ENCODE data around the gene CSMD2. TPM values are rescaled to one million over a fixed set of nuclear protein-coding genes. Genes with fewer than 3 reads are reported as not detected.

CSMD2 gene
- total and polyA plus RNA-seq, 2 experiments from 2014 or later, result 5.3 to 16.6 TPM

DNA sequence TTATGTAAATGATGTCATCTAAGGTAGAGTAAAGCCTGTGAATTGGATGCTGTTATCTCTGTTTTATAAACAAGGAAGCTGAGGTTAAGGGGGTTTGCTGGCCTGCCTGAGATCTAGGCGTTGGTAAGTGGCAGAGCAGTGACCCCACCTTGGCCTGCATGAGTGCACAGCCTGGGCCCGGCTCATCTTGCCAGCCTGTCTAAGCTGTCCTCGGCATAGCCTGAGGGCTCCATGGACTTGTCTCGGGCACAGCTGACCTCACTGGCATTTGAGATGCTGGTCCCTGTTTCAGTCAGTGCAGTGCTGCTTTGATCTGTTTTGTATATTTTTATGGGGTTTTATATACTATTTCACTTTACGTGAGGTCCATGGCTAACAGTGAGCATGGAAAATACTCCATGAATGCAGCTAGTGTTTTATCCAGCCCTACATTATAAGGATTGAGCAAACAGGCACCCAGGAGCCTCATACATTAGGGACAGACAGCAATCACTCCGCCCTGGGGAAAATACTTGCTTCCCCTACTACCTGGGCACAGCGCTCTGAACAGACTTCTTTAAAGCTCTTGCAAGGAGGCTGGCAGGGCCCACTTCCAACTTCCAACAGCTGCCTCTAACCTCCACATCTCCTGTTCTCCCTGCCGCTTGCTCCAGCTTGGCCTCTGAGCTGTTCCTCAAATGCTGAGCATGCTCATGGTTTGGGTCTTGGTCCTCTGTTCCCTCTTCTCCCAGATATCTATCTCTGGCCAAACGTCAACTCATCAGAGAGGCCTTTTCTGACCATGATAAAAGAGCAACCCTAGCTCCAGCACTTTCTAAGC lies 451.8 kb downstream of the CSMD2 start:
- TF ChIP-seq STAT1 (IDR thresholded peaks at IDR 0.05; ENCODE audit: unreplicated experiment), result no peak
- TF ChIP-seq NANOG (IDR thresholded peaks at IDR 0.05; ENCODE audit: borderline replicate concordance), result no peak
- TF ChIP-seq, protein P1, sequence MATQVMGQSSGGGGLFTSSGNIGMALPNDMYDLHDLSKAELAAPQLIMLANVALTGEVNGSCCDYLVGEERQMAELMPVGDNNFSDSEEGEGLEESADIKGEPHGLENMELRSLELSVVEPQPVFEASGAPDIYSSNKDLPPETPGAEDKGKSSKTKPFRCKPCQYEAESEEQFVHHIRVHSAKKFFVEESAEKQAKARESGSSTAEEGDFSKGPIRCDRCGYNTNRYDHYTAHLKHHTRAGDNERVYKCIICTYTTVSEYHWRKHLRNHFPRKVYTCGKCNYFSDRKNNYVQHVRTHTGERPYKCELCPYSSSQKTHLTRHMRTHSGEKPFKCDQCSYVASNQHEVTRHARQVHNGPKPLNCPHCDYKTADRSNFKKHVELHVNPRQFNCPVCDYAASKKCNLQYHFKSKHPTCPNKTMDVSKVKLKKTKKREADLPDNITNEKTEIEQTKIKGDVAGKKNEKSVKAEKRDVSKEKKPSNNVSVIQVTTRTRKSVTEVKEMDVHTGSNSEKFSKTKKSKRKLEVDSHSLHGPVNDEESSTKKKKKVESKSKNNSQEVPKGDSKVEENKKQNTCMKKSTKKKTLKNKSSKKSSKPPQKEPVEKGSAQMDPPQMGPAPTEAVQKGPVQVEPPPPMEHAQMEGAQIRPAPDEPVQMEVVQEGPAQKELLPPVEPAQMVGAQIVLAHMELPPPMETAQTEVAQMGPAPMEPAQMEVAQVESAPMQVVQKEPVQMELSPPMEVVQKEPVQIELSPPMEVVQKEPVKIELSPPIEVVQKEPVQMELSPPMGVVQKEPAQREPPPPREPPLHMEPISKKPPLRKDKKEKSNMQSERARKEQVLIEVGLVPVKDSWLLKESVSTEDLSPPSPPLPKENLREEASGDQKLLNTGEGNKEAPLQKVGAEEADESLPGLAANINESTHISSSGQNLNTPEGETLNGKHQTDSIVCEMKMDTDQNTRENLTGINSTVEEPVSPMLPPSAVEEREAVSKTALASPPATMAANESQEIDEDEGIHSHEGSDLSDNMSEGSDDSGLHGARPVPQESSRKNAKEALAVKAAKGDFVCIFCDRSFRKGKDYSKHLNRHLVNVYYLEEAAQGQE (IDR thresholded peaks at IDR 0.05; ENCODE audit: unreplicated experiment), result no peak
- TF ChIP-seq EZH2 (IDR thresholded peaks at IDR 0.05; ENCODE audit: low read depth, unreplicated experiment), result no peak
- TF ChIP-seq EZH2phosphoT487 (IDR thresholded peaks at IDR 0.05; ENCODE audit: unreplicated experiment), result no peak
- TF ChIP-seq ZNF331 (CRISPR knock-in tag; IDR thresholded peaks at IDR 0.05; ENCODE audit: low read depth), result no peak
- TF ChIP-seq CREB1 (CRISPR knock-in tag; IDR thresholded peaks at IDR 0.05; ENCODE audit: low read depth), result no peak
- TF ChIP-seq JUNB (IDR thresholded peaks at IDR 0.05; ENCODE audit: unreplicated experiment), result no peak
- TF ChIP-seq, protein P2, sequence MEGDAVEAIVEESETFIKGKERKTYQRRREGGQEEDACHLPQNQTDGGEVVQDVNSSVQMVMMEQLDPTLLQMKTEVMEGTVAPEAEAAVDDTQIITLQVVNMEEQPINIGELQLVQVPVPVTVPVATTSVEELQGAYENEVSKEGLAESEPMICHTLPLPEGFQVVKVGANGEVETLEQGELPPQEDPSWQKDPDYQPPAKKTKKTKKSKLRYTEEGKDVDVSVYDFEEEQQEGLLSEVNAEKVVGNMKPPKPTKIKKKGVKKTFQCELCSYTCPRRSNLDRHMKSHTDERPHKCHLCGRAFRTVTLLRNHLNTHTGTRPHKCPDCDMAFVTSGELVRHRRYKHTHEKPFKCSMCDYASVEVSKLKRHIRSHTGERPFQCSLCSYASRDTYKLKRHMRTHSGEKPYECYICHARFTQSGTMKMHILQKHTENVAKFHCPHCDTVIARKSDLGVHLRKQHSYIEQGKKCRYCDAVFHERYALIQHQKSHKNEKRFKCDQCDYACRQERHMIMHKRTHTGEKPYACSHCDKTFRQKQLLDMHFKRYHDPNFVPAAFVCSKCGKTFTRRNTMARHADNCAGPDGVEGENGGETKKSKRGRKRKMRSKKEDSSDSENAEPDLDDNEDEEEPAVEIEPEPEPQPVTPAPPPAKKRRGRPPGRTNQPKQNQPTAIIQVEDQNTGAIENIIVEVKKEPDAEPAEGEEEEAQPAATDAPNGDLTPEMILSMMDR (conservative IDR thresholded peaks at IDR 0.05; ENCODE audit: low read depth in 2 of 2), result no peak
- no peak for TF ChIP-seq POLR2AphosphoS5 (IDR thresholded peaks at IDR 0.05; ENCODE audit: low read depth)
- TF ChIP-seq, protein P3, sequence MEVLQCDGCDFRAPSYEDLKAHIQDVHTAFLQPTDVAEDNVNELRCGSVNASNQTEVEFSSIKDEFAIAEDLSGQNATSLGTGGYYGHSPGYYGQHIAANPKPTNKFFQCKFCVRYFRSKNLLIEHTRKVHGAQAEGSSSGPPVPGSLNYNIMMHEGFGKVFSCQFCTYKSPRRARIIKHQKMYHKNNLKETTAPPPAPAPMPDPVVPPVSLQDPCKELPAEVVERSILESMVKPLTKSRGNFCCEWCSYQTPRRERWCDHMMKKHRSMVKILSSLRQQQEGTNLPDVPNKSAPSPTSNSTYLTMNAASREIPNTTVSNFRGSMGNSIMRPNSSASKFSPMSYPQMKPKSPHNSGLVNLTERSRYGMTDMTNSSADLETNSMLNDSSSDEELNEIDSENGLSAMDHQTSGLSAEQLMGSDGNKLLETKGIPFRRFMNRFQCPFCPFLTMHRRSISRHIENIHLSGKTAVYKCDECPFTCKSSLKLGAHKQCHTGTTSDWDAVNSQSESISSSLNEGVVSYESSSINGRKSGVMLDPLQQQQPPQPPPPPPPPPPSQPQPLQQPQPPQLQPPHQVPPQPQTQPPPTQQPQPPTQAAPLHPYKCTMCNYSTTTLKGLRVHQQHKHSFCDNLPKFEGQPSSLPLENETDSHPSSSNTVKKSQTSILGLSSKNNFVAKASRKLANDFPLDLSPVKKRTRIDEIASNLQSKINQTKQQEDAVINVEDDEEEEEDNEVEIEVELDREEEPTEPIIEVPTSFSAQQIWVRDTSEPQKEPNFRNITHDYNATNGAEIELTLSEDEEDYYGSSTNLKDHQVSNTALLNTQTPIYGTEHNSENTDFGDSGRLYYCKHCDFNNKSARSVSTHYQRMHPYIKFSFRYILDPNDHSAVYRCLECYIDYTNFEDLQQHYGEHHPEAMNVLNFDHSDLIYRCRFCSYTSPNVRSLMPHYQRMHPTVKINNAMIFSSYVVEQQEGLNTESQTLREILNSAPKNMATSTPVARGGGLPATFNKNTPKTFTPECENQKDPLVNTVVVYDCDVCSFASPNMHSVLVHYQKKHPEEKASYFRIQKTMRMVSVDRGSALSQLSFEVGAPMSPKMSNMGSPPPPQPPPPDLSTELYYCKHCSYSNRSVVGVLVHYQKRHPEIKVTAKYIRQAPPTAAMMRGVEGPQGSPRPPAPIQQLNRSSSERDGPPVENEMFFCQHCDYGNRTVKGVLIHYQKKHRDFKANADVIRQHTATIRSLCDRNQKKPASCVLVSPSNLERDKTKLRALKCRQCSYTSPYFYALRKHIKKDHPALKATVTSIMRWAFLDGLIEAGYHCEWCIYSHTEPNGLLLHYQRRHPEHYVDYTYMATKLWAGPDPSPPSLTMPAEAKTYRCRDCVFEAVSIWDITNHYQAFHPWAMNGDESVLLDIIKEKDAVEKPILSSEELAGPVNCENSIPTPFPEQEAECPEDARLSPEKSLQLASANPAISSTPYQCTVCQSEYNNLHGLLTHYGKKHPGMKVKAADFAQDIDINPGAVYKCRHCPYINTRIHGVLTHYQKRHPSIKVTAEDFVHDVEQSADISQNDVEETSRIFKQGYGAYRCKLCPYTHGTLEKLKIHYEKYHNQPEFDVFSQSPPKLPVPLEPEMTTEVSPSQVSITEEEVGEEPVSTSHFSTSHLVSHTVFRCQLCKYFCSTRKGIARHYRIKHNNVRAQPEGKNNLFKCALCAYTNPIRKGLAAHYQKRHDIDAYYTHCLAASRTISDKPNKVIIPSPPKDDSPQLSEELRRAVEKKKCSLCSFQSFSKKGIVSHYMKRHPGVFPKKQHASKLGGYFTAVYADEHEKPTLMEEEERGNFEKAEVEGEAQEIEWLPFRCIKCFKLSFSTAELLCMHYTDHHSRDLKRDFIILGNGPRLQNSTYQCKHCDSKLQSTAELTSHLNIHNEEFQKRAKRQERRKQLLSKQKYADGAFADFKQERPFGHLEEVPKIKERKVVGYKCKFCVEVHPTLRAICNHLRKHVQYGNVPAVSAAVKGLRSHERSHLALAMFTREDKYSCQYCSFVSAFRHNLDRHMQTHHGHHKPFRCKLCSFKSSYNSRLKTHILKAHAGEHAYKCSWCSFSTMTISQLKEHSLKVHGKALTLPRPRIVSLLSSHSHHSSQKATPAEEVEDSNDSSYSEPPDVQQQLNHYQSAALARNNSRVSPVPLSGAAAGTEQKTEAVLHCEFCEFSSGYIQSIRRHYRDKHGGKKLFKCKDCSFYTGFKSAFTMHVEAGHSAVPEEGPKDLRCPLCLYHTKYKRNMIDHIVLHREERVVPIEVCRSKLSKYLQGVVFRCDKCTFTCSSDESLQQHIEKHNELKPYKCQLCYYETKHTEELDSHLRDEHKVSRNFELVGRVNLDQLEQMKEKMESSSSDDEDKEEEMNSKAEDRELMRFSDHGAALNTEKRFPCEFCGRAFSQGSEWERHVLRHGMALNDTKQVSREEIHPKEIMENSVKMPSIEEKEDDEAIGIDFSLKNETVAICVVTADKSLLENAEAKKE (CRISPR knock-in tag; IDR thresholded peaks at IDR 0.05), result no peak
- TF ChIP-seq, protein P4, sequence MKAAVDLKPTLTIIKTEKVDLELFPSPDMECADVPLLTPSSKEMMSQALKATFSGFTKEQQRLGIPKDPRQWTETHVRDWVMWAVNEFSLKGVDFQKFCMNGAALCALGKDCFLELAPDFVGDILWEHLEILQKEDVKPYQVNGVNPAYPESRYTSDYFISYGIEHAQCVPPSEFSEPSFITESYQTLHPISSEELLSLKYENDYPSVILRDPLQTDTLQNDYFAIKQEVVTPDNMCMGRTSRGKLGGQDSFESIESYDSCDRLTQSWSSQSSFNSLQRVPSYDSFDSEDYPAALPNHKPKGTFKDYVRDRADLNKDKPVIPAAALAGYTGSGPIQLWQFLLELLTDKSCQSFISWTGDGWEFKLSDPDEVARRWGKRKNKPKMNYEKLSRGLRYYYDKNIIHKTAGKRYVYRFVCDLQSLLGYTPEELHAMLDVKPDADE (IDR thresholded peaks at IDR 0.05), result no peak
- no peak for TF ChIP-seq ZNF114 (CRISPR knock-in tag; IDR thresholded peaks at IDR 0.05)
- Histone ChIP-seq H4K20me1 (replicated peaks; ENCODE audit: insufficient read depth) (peaks cover 4% of the 10 kb centered on the region; the same call in 1 of the 2 replicates), H3K79me2 (replicated peaks; ENCODE audit: insufficient read depth) (no peaks in the 10 kb centered on the region), H2AFZ (no peak overlapping the region), H3K36me3 (ENCODE audit: insufficient read depth) (no peaks in the 10 kb centered on the region), H3K27ac (ENCODE audit: low read depth) (no peak overlapping the region), H3K4me3 (no peak overlapping the region), H3K27me3 (ENCODE audit: insufficient read depth) (no peaks in the 10 kb centered on the region), H3K9me2 (ENCODE audit: insufficient read depth) (no peaks in the 10 kb centered on the region), H3K4me2 (no peak overlapping the region), H3K4me1 (ENCODE audit: insufficient read depth) (peaks cover 5% of the 10 kb centered on the region; the same call in 1 of the 2 replicates), H3F3A (replicated peaks; ENCODE audit: low read depth) (no peaks in the 10 kb centered on the region)
- ATAC-seq (no peak), DNase-seq (ENCODE audit: low spot score) (no peak)
- peaks cover 1% of the 10 kb centered on the region for H3K27me3 Mint-ChIP-seq (ENCODE audit: insufficient read depth, low read depth, poor library complexity)
- H3K36me3 Mint-ChIP-seq (ENCODE audit: low read depth), result peaks cover 30% of the 10 kb centered on the region
- H3K9me3 Mint-ChIP-seq, result no peaks in the 10 kb centered on the region
- no peak overlapping the region for H3K4me3 Mint-ChIP-seq
- H3K27ac Mint-ChIP-seq, result no peak overlapping the region
- peaks cover 14% of the 10 kb centered on the region; the same call in 2 of the 3 replicates for H3K4me1 Mint-ChIP-seq
